H1 (cell line): ENCODE data around the gene FAM210A. TPM values are rescaled to one million over a fixed set of nuclear protein-coding genes. Genes with fewer than 3 reads are reported as not detected.

Experiments
- CTCF ChIA-PET: fragments of 300-600 bp; sonication (Branson Sonifier 250); formaldehyde crosslinking; loops from one replicate; lab custom pipeline; 2021; ENCODE audit not compliant: partially characterized antibody; lab: Charles Lee
- POLR2A ChIA-PET: fragments of 300-600 bp; sonication (Branson Sonifier 250); formaldehyde crosslinking; loops from one replicate; lab custom pipeline; 2021; ENCODE audit warnings: inconsistent platforms; ENCODE audit not compliant: partially characterized antibody; lab: Charles Lee
- DNase-seq, 2 experiments: peaks; one replicate each; pipeline versions ENCODE4 v3.0.0 to v3.0.0-alpha.2; 2010 to 2022; ENCODE audit warnings: low spot score in 2 of 2, low read depth in 1 of 2, mixed read lengths in 1 of 2
- FAIRE-seq: peaks from 2 replicates; lab custom pipeline; 2011; peaks lifted over from hg19 to GRCh38; lab: Jason Lieb, UNC
- H2AFZ ChIP-seq: 2 replicates; pipeline ENCODE4 v1.8.1; 2012; ENCODE audit warnings: low read length, inconsistent platforms
- H2AK5ac ChIP-seq: 2 replicates; pipeline ENCODE4 v1.6.1; 2013; ENCODE audit warnings: low read depth, low read length
- H2BK120ac ChIP-seq: replicated peaks from 2 replicates; pipeline ENCODE3; 2013; ENCODE audit warnings: low read depth, low read length, inconsistent platforms
- H2BK12ac ChIP-seq: 2 replicates; pipeline ENCODE4 v1.6.1; 2013; ENCODE audit warnings: low read depth, low read length
- H2BK15ac ChIP-seq: 2 replicates; pipeline ENCODE4 v1.6.1; 2013; ENCODE audit warnings: low read length
- H2BK20ac ChIP-seq: 2 replicates; pipeline ENCODE4 v1.6.1; 2013; ENCODE audit warnings: low read length
- H2BK5ac ChIP-seq: 2 replicates; pipeline ENCODE4 v1.6.1; 2013; ENCODE audit warnings: low read depth, low read length
- H3K14ac ChIP-seq: 2 replicates; pipeline ENCODE4 v1.6.1; 2013; ENCODE audit warnings: inconsistent platforms; ENCODE audit not compliant: insufficient read length
- H3K18ac ChIP-seq: 2 replicates; pipeline ENCODE4 v1.6.1; 2013; ENCODE audit warnings: low read length; ENCODE audit errors: extremely low read depth
- H3K23ac ChIP-seq: 2 replicates; pipeline ENCODE4 v1.6.1; 2013; ENCODE audit warnings: inconsistent platforms; ENCODE audit not compliant: insufficient read length
- H3K23me2 ChIP-seq: 2 replicates; pipeline ENCODE4 v1.6.1; 2013; ENCODE audit warnings: low read depth, low read length
- H3K27ac ChIP-seq: 2 replicates; pipeline ENCODE4 v1.6.1; 2011; ENCODE audit warnings: low read depth, low read length, inconsistent platforms
- H3K27me3 ChIP-seq, 4 experiments: replicated peaks in 1 of 4; 1 replicate in 1 of 4; 2 replicates in 3 of 4; pipeline versions ENCODE4 v1.6.1 to v1.8.1; 2011 to 2013; ENCODE audit warnings: low read length in 3 of 4, mild to moderate bottlenecking in 3 of 4, inconsistent platforms in 2 of 4, mixed read lengths in 2 of 4, moderate library complexity in 1 of 4; ENCODE audit not compliant: control insufficient read depth in 3 of 4, insufficient read depth in 3 of 4; ENCODE audit errors: extremely low read depth in 1 of 4
- H3K36me3 ChIP-seq, 4 experiments: 2 replicates each; pipeline versions ENCODE4 v1.6.1 to v1.8.1; 2011 to 2013; ENCODE audit warnings: mild to moderate bottlenecking in 4 of 4, low read length in 3 of 4, moderate library complexity in 2 of 4, control low read depth in 1 of 4, inconsistent platforms in 1 of 4; ENCODE audit not compliant: insufficient read depth in 4 of 4, control insufficient read depth in 2 of 4
- H3K4ac ChIP-seq: replicated peaks from 2 replicates; pipeline ENCODE3; 2013; ENCODE audit warnings: low read length, low read depth, mixed read lengths, inconsistent platforms; ENCODE audit not compliant: insufficient read length
- H3K4me1 ChIP-seq, 4 experiments: replicated peaks in 1 of 4; 1 replicate in 1 of 4; 2 replicates in 3 of 4; pipeline versions ENCODE4 v1.6.1 to v1.8.1; 2011 to 2013; ENCODE audit warnings: low read length in 3 of 4, inconsistent platforms in 2 of 4, mixed read lengths in 1 of 4; ENCODE audit not compliant: insufficient read depth in 4 of 4, control insufficient read depth in 3 of 4
- H3K4me2 ChIP-seq, 2 experiments: 2 replicates each; pipeline versions ENCODE4 v1.6.1 to v1.8.1; 2011 to 2013; ENCODE audit warnings: low read depth in 2 of 2, low read length in 2 of 2, control low read depth in 1 of 2, inconsistent platforms in 1 of 2, mild to moderate bottlenecking in 1 of 2; ENCODE audit not compliant: insufficient read depth in 1 of 2
- H3K4me3 ChIP-seq, 4 experiments: fragments of 200-600, 300-600 bp in 1 of 4; sonication (generic), shearing (Covaris generic), sonication (Bioruptor Twin) in 1 of 4; 2 replicates each; pipeline versions ENCODE4 v1.5.1 to v1.8.1; 2011 to 2016; ENCODE audit warnings: low read length in 4 of 4, low read depth in 3 of 4, control low read depth in 2 of 4, inconsistent platforms in 2 of 4, mild to moderate bottlenecking in 2 of 4, mixed read lengths in 1 of 4, moderate library complexity in 1 of 4; ENCODE audit not compliant: insufficient read depth in 2 of 4; ENCODE audit errors: extremely low read depth in 1 of 4
- H3K56ac ChIP-seq: replicated peaks from 2 replicates; pipeline ENCODE3; 2013; ENCODE audit warnings: low read depth, mild to moderate bottlenecking, mixed read lengths, low read length, inconsistent platforms; ENCODE audit not compliant: insufficient read length
- H3K79me1 ChIP-seq: 2 replicates; pipeline ENCODE4 v1.6.1; 2013; ENCODE audit warnings: low read depth, low read length, control low read depth
- H3K79me2 ChIP-seq, 2 experiments: 2 replicates each; pipeline versions ENCODE4 v1.6.1 to v1.8.1; 2012 to 2013; ENCODE audit warnings: low read length in 2 of 2, mild to moderate bottlenecking in 2 of 2, inconsistent platforms in 1 of 2; ENCODE audit not compliant: insufficient read depth in 2 of 2, control insufficient read depth in 1 of 2
- H3K9ac ChIP-seq, 4 experiments: replicated peaks in 1 of 4; 1 replicate in 1 of 4; 2 replicates in 3 of 4; pipeline versions ENCODE4 v1.6.1 to v1.8.1; 2011 to 2013; ENCODE audit warnings: low read depth in 3 of 4, low read length in 3 of 4, control low read depth in 2 of 4, mild to moderate bottlenecking in 2 of 4, moderate library complexity in 2 of 4, inconsistent platforms in 1 of 4; ENCODE audit errors: extremely low read depth in 1 of 4
- H3K9me3 ChIP-seq, 2 experiments: 2 replicates each; pipeline versions ENCODE4 v1.6.1 to v1.8.1; 2012 to 2013; ENCODE audit warnings: mild to moderate bottlenecking in 2 of 2, moderate library complexity in 2 of 2, control low read depth in 1 of 2, inconsistent platforms in 1 of 2, low read depth in 1 of 2, low read length in 1 of 2, mixed read lengths in 1 of 2; ENCODE audit not compliant: insufficient read depth in 2 of 2
- H4K20me1 ChIP-seq, 2 experiments: replicated peaks in 1 of 2; 2 replicates each; pipeline versions ENCODE3 to v1.8.1; 2011 to 2013; ENCODE audit warnings: inconsistent platforms in 2 of 2, low read length in 2 of 2, mild to moderate bottlenecking in 1 of 2; ENCODE audit not compliant: insufficient read depth in 2 of 2, control insufficient read depth in 1 of 2
- H4K5ac ChIP-seq: 2 replicates; pipeline ENCODE4 v1.6.1; 2013; ENCODE audit warnings: low read length, low read depth, mixed read lengths, inconsistent platforms; ENCODE audit not compliant: insufficient read length
- H4K8ac ChIP-seq: 2 replicates; pipeline ENCODE4 v1.8.0; 2013; ENCODE audit warnings: mild to moderate bottlenecking, moderate library complexity, low read length, inconsistent platforms; ENCODE audit not compliant: insufficient read depth; ENCODE audit errors: extremely low read depth
- H4K91ac ChIP-seq: replicated peaks from 2 replicates; pipeline ENCODE3; 2013; ENCODE audit warnings: low read length, mixed read lengths, inconsistent platforms; ENCODE audit not compliant: insufficient read length
- CBX8 ChIP-seq: fragments of 300-800, 300-1000 bp; sonication (generic); IDR thresholded peaks from 2 replicates; pipeline ENCODE4 v1.7.1; 2016; ENCODE audit warnings: low read depth, low read length, borderline replicate concordance
- EGR1 ChIP-seq: IDR thresholded peaks from 2 replicates; pipeline ENCODE4 v1.6.1; 2011; ENCODE audit warnings: low read depth, low read length, borderline replicate concordance
- GTF2F1 ChIP-seq: IDR thresholded peaks from 2 replicates; pipeline ENCODE4 v1.6.1; 2012; ENCODE audit warnings: low read depth, low read length, improper control_type of control experiment, borderline replicate concordance
- HDAC6 ChIP-seq: IDR thresholded peaks from one replicate; pipeline ENCODE4 v1.7.1; 2012; ENCODE audit warnings: low read depth, mild to moderate bottlenecking, inconsistent platforms, low read length, moderate library complexity
- KDM1A ChIP-seq: fragments of 200-600, 300-600 bp; sonication (generic); IDR thresholded peaks from 2 replicates; pipeline ENCODE4 v1.7.1; 2016; ENCODE audit warnings: mild to moderate bottlenecking, low read length, borderline replicate concordance
- NRF1 ChIP-seq: IDR thresholded peaks from 2 replicates; pipeline ENCODE4 v1.6.1; 2011; ENCODE audit warnings: mild to moderate bottlenecking, low read depth, low read length, improper control_type of control experiment
- SP4 ChIP-seq: IDR thresholded peaks from 2 replicates; pipeline ENCODE4 v1.6.1; 2012; ENCODE audit warnings: low read length, inconsistent platforms
- TAF1 ChIP-seq: IDR thresholded peaks from 2 replicates; pipeline ENCODE4 v1.6.1; 2011; ENCODE audit warnings: mild to moderate bottlenecking, low read depth, low read length
- TBP ChIP-seq: IDR thresholded peaks from 2 replicates; pipeline ENCODE4 v1.6.1; 2011; ENCODE audit warnings: low read depth, low read length, improper control_type of control experiment
- WGBS, 2 experiments: shearing (Covaris generic) in 1 of 2; methylation state at CpG; one replicate each; pipeline versions ENCODE4 v1.1.6 to v1.1.7; 2013 to 2015; ENCODE audit warnings: low lambda C conversion rate in 2 of 2, mixed read lengths in 2 of 2, inconsistent platforms in 1 of 2, low coverage in 1 of 2, missing lambda C conversion rate in 1 of 2; ENCODE audit not compliant: insufficient replicate concordance in 2 of 2, insufficient coverage in 1 of 2, insufficient read length in 1 of 2; ENCODE audit errors: extremely low coverage in 1 of 2, missing lambda C conversion rate in 1 of 2; 5-methylcytosine and 5-hydroxymethylcytosine counted together
- polyA plus RNA-seq, 7 experiments: library from polyadenylated mRNA; depleted of rRNA in 3 of 7; stranded (reverse) in 5 of 7; unstranded in 2 of 7; fragments of >200 nt in 5 of 7; fragments of 200-250 nt in 2 of 7; gene quantifications; 1 replicate in 5 of 7; 2 replicates in 1 of 7; 4 replicates in 1 of 7; pipeline versions ENCODE4 v1.2.1 to v1.2.3, GENCODE V29; 2011 to 2013; ENCODE audit warnings: missing spikeins in 2 of 7, mixed read lengths in 2 of 7
- total RNA-seq: library from RNA; stranded (reverse); fragmentation: NEBNext Ultra II Directional; extraction: Animal tissue kit (Norgen Biotek cat#: 25700); gene quantifications from 2 replicates; pipeline ENCODE4 v1.2.1, GENCODE V29; 2021

FAM210A gene
- total and polyA plus RNA-seq, 2 of the 8 experiments (the other 6 are each of a cell fraction or from before 2014, with no cell fraction given) = 8.2 to 25.4 TPM

- no peak overlapping the region for H3K18ac ChIP-seq
- no peak overlapping the region for H3K4me2 ChIP-seq
- H3K27me3 ChIP-seq = no peaks in the 10 kb centered on the region
- H3K4me3 ChIP-seq = no peak overlapping the region
- H2BK120ac ChIP-seq = no peak overlapping the region
- H2BK5ac ChIP-seq = no peak overlapping the region
- H2AFZ ChIP-seq = no peak overlapping the region
- no peak overlapping the region for H3K14ac ChIP-seq
- no peak overlapping the region for H4K5ac ChIP-seq
- TF ChIP-seq TBP (no peak), SP4 (no peak), CBX8 (no peak), TAF1 (no peak), EGR1 (no peak), HDAC6 (no peak), NRF1 (no peak), KDM1A (no peak), GTF2F1 (no peak)
- POLR2A ChIA-PET = no interaction called here
- no peak overlapping the region for H4K91ac ChIP-seq
- H3K4me1 ChIP-seq = no peaks in the 10 kb centered on the region; a peak in 1 of 7 replicates
- no peak overlapping the region for H3K56ac ChIP-seq
- no peak overlapping the region for H3K4ac ChIP-seq
- no peak for DNase-seq
- CTCF ChIA-PET = no interaction called here
- H3K79me2 ChIP-seq = peaks cover 5 to 47% of the 10 kb centered on the region in 2 experiments; a peak in 3 of 4 replicates
- 91% methylated on average over 4 of the region's 4 CpGs; no CpG with 5 or more reads in 1 of the 2 experiments for WGBS, 2 experiments
- no peak overlapping the region for H3K23ac ChIP-seq
- no peak overlapping the region for H2AK5ac ChIP-seq
- no peak overlapping the region for H4K8ac ChIP-seq
- H3K9ac ChIP-seq = no peak overlapping the region
- H2BK12ac ChIP-seq = no peak overlapping the region
- no peak for FAIRE-seq
- H2BK20ac ChIP-seq = no peak overlapping the region
- no peak overlapping the region for H3K27ac ChIP-seq
- no peak overlapping the region for H2BK15ac ChIP-seq
- no peaks in the 10 kb centered on the region for H3K36me3 ChIP-seq
- H3K23me2 ChIP-seq = 0 out of 2 replicates have a peak, but pooled peaks cover 1% of the 10 kb centered on the region
- H3K79me1 ChIP-seq = peaks cover 2% of the 10 kb centered on the region; the same call in 1 of the 2 replicates
- no peaks in the 10 kb centered on the region for H3K9me3 ChIP-seq
- H4K20me1 ChIP-seq = peaks cover 0 to 5% of the 10 kb centered on the region in 2 experiments
Observed at GRCh38 chr18:13684546-13684945, 41.8 kb downstream of the FAM210A start.
